ENCODE results near the gene C9orf85.

DNA sequence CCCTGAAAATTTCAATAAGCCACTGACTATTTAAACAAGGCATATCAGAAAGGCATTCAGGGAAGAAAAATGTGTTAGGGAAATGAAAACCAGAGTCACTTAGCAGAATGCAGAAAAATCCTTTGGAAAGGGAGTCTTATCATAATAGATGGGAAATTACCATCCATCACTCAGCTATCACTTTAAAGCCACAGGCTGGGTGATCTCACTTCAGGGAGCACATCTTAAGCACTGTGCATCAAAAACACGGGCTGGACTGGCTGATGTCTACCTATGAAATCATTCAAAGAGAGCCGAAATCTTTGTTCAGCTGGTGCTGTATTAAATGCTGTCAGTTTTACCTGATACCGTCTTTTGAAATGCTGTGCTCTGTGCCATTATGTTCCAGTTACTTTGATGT, 75.5 kb downstream of the C9orf85 start:
- TF ChIP-seq, protein P1, sequence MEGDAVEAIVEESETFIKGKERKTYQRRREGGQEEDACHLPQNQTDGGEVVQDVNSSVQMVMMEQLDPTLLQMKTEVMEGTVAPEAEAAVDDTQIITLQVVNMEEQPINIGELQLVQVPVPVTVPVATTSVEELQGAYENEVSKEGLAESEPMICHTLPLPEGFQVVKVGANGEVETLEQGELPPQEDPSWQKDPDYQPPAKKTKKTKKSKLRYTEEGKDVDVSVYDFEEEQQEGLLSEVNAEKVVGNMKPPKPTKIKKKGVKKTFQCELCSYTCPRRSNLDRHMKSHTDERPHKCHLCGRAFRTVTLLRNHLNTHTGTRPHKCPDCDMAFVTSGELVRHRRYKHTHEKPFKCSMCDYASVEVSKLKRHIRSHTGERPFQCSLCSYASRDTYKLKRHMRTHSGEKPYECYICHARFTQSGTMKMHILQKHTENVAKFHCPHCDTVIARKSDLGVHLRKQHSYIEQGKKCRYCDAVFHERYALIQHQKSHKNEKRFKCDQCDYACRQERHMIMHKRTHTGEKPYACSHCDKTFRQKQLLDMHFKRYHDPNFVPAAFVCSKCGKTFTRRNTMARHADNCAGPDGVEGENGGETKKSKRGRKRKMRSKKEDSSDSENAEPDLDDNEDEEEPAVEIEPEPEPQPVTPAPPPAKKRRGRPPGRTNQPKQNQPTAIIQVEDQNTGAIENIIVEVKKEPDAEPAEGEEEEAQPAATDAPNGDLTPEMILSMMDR (IDR thresholded peaks at IDR 0.05), result no peak
- TF ChIP-seq POLR2AphosphoS5 (IDR thresholded peaks at IDR 0.05), result no peak
